ENCODE results near the gene SF3B2. TPM values are rescaled to one million over a fixed set of nuclear protein-coding genes. Genes with fewer than 3 reads are reported as not detected.

The SF3B2 gene
- polyA plus RNA-seq, 1 of the 3 experiments (the other 2 are of a cell fraction) = 128 TPM

- ChIA-PET CTCF (interaction anchor here (8.8 kb wide), 1 partner anchor 17 kb away, joined by 55 read pairs; no protein-coding TSS in a partner anchor), POLR2A (no interaction called here)
- Histone ChIP-seq H3K9ac (no peak overlapping the region), H3K9me2 (no peaks in the 10 kb centered on the region), H3K4me1 (ENCODE audit: control insufficient read depth in 1 of 2, insufficient read depth in 2 of 2, low read depth in 1 of 2, low read length in 1 of 2) (peaks cover 0 to under 1% of the 10 kb centered on the region in 2 experiments; a peak in 1 of 4 replicates), H3K4me2 (no peak overlapping the region), H2AFZ (ENCODE audit: low read depth) (no peak overlapping the region), H3K27me3 (ENCODE audit: insufficient read depth) (no peaks in the 10 kb centered on the region), H3K79me2 (ENCODE audit: insufficient read depth) (no peaks in the 10 kb centered on the region), H3K36me3 (replicated peaks in 1 of 2; ENCODE audit: control insufficient read depth in 1 of 2, insufficient read depth in 2 of 2, low read length in 1 of 2) (peaks cover 0 to 6% of the 10 kb centered on the region in 2 experiments), H3K27ac (ENCODE audit: low read depth in 2 of 2, low read length in 1 of 2) (no peak overlapping the region), H3F3A (replicated peaks; ENCODE audit: insufficient read depth) (peaks cover 5% of the 10 kb centered on the region), H4K20me1 (ENCODE audit: insufficient read depth) (no peaks in the 10 kb centered on the region), H3K4me3 (ENCODE audit: low read depth in 2 of 2, low read length in 1 of 2) (no peak overlapping the region), H3K9me3 (no peaks in the 10 kb centered on the region)
- WGBS (ENCODE audit: low lambda C conversion rate) = 100% methylated on average over 3 of the region's 3 CpGs
- no peak for DNase-seq
- TF ChIP-seq RXRA (IDR thresholded peaks at IDR 0.05; ENCODE audit: borderline replicate concordance, low read depth) = no peak
- no peak for TF ChIP-seq TCF12 (IDR thresholded peaks at IDR 0.05)
- no peak for TF ChIP-seq YY1 (IDR thresholded peaks at IDR 0.05; ENCODE audit: low read depth)
- TF ChIP-seq MXI1 (IDR thresholded peaks at IDR 0.05; ENCODE audit: low read depth, low read length) = no peak
- no peak for TF ChIP-seq NFIC (IDR thresholded peaks at IDR 0.05; ENCODE audit: borderline replicate concordance)
- TF ChIP-seq RFX5 (IDR thresholded peaks at IDR 0.05; ENCODE audit: low read length) = no peak
- TF ChIP-seq, protein P1, sequence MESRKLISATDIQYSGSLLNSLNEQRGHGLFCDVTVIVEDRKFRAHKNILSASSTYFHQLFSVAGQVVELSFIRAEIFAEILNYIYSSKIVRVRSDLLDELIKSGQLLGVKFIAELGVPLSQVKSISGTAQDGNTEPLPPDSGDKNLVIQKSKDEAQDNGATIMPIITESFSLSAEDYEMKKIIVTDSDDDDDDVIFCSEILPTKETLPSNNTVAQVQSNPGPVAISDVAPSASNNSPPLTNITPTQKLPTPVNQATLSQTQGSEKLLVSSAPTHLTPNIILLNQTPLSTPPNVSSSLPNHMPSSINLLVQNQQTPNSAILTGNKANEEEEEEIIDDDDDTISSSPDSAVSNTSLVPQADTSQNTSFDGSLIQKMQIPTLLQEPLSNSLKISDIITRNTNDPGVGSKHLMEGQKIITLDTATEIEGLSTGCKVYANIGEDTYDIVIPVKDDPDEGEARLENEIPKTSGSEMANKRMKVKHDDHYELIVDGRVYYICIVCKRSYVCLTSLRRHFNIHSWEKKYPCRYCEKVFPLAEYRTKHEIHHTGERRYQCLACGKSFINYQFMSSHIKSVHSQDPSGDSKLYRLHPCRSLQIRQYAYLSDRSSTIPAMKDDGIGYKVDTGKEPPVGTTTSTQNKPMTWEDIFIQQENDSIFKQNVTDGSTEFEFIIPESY (IDR thresholded peaks at IDR 0.05; ENCODE audit: borderline replicate concordance, low read depth) = no peak
- TF ChIP-seq, protein P2, sequence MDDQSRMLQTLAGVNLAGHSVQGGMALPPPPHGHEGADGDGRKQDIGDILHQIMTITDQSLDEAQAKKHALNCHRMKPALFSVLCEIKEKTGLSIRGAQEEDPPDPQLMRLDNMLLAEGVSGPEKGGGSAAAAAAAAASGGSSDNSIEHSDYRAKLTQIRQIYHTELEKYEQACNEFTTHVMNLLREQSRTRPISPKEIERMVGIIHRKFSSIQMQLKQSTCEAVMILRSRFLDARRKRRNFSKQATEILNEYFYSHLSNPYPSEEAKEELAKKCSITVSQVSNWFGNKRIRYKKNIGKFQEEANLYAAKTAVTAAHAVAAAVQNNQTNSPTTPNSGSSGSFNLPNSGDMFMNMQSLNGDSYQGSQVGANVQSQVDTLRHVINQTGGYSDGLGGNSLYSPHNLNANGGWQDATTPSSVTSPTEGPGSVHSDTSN (IDR thresholded peaks at IDR 0.05) = no peak
- TF ChIP-seq GATA2 (CRISPR knock-in tag; IDR thresholded peaks at IDR 0.05) = no peak
- TF ChIP-seq, protein P3, sequence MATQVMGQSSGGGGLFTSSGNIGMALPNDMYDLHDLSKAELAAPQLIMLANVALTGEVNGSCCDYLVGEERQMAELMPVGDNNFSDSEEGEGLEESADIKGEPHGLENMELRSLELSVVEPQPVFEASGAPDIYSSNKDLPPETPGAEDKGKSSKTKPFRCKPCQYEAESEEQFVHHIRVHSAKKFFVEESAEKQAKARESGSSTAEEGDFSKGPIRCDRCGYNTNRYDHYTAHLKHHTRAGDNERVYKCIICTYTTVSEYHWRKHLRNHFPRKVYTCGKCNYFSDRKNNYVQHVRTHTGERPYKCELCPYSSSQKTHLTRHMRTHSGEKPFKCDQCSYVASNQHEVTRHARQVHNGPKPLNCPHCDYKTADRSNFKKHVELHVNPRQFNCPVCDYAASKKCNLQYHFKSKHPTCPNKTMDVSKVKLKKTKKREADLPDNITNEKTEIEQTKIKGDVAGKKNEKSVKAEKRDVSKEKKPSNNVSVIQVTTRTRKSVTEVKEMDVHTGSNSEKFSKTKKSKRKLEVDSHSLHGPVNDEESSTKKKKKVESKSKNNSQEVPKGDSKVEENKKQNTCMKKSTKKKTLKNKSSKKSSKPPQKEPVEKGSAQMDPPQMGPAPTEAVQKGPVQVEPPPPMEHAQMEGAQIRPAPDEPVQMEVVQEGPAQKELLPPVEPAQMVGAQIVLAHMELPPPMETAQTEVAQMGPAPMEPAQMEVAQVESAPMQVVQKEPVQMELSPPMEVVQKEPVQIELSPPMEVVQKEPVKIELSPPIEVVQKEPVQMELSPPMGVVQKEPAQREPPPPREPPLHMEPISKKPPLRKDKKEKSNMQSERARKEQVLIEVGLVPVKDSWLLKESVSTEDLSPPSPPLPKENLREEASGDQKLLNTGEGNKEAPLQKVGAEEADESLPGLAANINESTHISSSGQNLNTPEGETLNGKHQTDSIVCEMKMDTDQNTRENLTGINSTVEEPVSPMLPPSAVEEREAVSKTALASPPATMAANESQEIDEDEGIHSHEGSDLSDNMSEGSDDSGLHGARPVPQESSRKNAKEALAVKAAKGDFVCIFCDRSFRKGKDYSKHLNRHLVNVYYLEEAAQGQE (IDR thresholded peaks at IDR 0.05; ENCODE audit: low read depth, low read length) = no peak
- no peak for TF ChIP-seq MEF2A (IDR thresholded peaks at IDR 0.05; ENCODE audit: borderline replicate concordance, low read depth)
- TF ChIP-seq ELF1 (IDR thresholded peaks at IDR 0.05) = no peak
- TF ChIP-seq JUND (IDR thresholded peaks at IDR 0.05) = no peak
- TF ChIP-seq EP300 (IDR thresholded peaks at IDR 0.05; ENCODE audit: borderline replicate concordance in 1 of 2, low read depth in 1 of 2, low read length in 1 of 2) = no peak
Observed at GRCh38 chr11:66039765-66040164, 12.4 kb upstream of the SF3B2 start.

Measured in SK-N-SH (cell line).